Right renal cortex interstitium (tissue), 3 donors: ENCODE data around the gene L3MBTL2. TPM values are rescaled to one million over a fixed set of nuclear protein-coding genes. Genes with fewer than 3 reads are reported as not detected.
"Not testable (repeated sequence)": the region's sequence is repeated elsewhere in the genome, so short reads cannot be mapped to it uniquely, and the experiment has no call there.

Experiments
- DNase-seq, 3 donors: peaks; one replicate each; pipeline ENCODE4 v3.0.0-alpha.2; 2013; ENCODE audit warnings: low read depth in 3 of 3, low spot score in 2 of 3
- polyA plus RNA-seq, 3 donors: library from polyadenylated mRNA; unstranded; fragments of 120-200 nt; gene quantifications; one replicate each; pipeline ENCODE4 v1.2.1, GENCODE V29; 2013; ENCODE audit not compliant: insufficient read length in 3 of 3

The L3MBTL2 gene
- polyA plus RNA-seq, 3 donors, result 26.4 to 29.3 (median 27.8) TPM

- DNase-seq, result no peak
Measured at GRCh38 chr22:41239443-41240128, 34.5 kb downstream of the L3MBTL2 start.

- DNase-seq, result no peak
Measured at GRCh38 chr22:41240377-41241132, 35.4 kb downstream of the L3MBTL2 start, which contains the start of gene CHADL. Gene CHADL, minus strand, starts transcription at chr22:41240931. Its CDS starts 50 bp downstream, at chr22:41240881.

GRCh38 chr22:41241133-41241676 lies 36.1 kb downstream of the L3MBTL2 start:
- no peak for DNase-seq

DNA sequence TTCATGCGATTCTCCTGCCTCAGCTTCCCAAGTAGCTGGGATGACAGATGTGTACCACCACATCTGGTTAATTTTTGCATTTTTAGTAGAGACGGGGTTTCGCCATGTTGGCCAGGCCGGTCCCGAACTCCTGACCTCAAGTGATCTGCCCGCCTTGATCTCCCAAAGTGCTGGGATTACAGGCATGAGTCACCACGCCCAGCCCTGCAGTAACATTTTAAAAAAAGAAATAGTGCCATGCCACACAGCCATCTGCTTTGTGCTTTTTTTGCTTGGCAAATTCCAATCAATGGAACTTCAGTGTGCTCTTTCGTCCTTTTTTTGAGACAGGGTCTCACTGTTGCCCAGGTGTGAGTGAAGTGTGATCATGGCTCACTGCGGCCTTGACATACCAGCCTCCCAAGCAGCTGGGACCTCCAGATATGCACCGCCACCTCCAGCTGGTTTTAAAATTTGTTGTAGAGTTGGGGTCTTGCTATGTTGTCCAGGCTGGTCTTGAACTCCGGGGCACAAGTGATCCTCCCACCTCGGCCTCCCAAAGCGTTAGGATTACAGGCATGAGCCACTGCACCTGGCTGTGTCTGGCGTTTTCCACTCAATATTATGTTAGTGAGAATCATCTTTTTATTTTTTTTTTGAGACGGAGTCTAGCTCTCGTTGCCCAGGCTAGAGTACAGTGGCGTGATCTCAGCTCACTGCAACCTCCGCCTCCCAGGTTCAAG lies 37.4 kb downstream of the L3MBTL2 start:
- no peak for DNase-seq

DNA sequence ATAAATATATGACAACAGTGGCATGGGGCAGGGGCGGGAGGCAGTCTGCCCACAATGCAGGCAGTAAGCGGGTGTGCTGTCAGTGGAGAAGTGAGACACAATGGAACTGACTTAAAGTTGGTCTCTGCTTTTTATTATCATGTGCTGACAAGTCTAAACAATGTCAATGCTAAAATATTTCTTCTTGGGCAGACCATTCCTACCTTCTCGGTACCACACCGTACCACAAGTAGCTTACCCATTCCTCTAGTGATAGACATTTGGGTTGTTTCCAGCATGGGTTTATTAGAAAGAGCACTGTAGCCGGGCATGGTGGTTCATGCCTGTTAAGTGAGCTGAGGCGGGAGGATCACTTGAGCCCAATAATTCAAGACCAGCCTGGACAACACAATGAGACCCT lies 38.2 kb downstream of the L3MBTL2 start:
- DNase-seq, result no peak

DNA sequence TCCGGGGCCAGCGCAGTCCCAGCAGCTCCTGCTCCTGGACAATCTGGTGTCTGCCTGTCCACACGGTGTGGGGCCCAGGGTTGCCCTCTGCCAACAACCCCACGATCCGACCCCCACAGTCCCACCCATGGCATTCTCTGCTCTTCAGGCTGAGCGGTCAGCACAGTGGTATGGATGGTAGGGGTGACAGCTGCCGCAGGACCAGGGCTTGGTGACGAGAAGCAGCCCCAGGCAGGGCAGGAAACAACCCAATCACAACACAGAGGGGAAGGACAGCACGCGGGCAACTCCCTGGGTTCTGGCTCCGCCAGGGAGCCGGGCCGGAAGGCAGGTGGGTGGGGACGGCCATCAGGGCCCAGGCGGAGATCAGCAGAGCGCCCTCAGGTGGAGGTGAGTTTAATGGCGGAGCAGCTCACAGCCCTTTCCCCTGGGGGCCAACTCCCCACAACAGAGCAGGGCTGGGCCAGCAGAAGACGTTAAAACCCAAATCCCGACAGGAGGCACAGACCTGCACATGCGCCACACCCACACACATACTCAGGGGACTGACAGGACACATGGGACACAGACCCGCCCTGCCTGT lies 40.9 kb downstream of the L3MBTL2 start:
- no peak for DNase-seq

- no peak for DNase-seq
Measured at GRCh38 chr22:41247703-41248102, 42.6 kb downstream of the L3MBTL2 start.

GRCh38 chr22:41248314-41248713 lies 43.2 kb downstream of the L3MBTL2 start:
- DNase-seq, result no peak

- no peak for DNase-seq
Measured at GRCh38 chr22:41248758-41249157, 43.6 kb downstream of the L3MBTL2 start.

DNA sequence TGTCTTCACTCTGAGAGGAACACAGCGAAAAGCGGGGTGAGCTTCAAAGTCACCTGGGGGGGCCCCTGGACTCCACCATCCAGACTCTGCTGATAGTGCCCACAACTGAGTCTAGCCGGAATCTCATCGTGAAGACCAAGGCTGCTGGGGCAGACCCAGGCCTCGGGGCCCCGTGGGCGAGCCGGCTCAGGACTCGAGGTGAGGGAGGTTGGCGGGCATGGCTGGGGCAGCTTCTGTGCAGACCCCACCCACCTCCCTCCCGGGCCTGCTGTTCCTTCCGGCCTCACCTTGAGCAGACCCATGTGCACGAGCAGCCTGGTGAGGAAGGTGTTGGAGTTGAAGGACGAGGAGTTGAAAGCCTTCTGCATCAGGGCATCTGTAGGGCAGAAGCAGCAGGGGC lies 44.3 kb downstream of the L3MBTL2 start:
- no peak for DNase-seq

- no peak for DNase-seq
Measured at GRCh38 chr22:41250127-41250526, 45.0 kb downstream of the L3MBTL2 start.

DNA sequence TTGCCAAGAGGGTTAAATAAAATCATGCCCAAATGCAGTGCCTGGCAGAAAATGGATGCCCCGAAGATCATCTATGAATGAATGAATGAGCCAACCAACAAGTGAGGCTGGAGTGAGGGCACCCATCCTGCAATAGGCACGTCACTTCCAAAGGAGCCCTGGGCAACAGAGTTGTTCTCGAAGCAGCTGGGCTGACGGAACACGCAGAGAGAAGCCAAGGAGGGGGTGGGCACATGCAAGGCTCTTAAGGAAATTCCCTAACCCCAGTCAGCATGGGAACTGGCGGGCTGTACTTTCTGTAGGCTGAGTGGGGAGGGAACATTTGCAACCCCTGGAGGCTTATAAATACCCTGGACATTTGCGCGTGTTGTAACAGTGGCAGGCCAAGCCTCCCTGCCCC lies 47.3 kb downstream of the L3MBTL2 start:
- DNase-seq, result no peak

DNA sequence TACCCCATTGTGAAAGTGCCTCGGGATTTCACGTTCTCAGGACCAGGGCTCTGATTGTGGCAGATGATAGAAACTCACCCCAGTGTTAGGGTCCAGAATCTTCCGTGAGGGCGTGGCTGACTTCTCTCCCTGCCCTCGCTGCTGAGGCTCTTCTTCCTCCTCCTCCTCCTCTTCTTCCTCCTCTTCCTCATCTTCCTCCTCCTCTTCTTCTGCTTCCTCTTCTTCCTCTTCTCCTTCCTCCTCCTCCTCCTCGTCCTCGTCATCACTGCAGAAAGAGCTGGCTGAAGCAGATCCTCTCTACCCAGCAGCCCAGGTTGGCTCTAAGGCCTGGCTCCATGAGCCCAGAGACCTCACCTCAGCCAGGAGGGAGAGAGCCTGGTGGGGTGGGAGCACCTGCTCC lies 49.1 kb downstream of the L3MBTL2 start:
- no peak for DNase-seq

DNA sequence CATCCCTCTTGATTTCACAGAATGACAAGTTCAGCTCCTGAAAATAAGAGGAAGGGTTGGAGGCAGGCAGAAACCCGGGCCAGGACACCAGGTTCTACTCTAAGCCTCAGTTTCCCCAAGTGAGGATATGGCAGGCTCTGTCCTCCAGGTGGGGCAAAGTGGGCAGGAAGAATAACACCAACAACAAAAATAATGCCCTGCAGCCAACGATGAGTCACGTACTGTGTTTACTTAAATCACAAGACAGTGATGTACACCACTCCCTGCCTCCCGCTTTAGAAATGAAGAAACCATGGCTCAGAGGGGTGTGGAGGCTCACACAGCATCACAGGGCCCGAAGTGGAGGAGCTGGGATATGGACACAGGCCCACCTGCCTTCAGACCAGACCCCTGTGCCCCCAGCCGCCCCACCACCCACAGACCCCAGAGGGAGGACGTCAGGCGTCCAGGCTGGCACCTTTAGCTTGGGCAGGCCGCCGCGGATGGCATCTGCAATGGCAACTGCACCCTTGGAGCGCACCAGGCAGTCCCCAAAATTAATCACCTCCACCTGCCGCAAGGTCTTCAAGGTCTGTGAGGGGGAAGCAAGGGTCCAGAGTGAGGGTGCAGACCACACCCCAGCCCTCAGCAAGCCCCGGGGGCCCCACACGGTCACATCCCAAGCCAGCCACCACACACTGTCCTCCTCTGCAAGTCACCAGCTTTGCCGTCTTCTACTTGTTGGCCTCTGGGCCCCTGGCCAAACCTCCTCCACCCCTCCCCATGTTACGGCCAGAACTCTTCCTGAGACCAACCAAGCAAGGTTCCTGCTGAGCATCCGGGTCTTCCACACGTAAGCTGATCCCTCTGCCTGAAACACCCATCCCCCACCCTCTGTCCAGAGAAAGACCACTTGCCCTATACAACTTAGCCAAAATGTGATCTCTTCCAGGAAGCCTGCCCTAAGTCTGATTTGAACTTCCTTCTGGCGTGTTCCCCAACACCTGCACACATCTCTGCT lies 51.4 kb downstream of the L3MBTL2 start:
- peak in 1 of 3 donors; percentile 19 for DNase-seq

- DNase-seq, result no peak
Measured at GRCh38 chr22:41257696-41258095, 52.6 kb downstream of the L3MBTL2 start.

DNA sequence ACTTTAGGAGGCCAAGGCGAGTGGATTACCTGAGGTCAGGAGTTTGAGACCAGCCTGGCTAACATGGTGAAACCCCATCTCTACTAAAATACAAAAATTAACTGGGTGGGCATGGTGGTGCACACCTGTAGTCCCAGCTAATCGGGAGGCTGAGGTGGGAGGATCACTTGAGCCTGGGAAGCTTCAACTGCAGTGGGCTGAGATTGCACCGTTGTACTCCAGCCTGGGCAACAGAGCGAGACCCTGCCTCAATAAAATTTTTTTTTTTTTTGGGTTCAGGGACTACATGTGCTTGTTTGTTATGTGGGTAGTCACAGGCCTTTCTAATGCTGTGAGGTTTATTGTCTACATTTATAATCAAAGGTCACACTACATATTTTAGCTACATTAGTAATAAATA lies 54.6 kb downstream of the L3MBTL2 start:
- DNase-seq, result not testable (repeated sequence)

GRCh38 chr22:41260871-41261270 lies 55.8 kb downstream of the L3MBTL2 start:
- no peak for DNase-seq

- DNase-seq, result no peak
Measured at GRCh38 chr22:41261541-41262249, 56.6 kb downstream of the L3MBTL2 start.

- no peak for DNase-seq
Measured at GRCh38 chr22:41262250-41262765, 57.2 kb downstream of the L3MBTL2 start.
